ENCODE data around the gene AHI1. TPM values are rescaled to one million over a fixed set of nuclear protein-coding genes. Genes with fewer than 3 reads are reported as not detected.

Gene AHI1
- total RNA-seq: 6.8 and 14.7 TPM in 2 replicates

DNA sequence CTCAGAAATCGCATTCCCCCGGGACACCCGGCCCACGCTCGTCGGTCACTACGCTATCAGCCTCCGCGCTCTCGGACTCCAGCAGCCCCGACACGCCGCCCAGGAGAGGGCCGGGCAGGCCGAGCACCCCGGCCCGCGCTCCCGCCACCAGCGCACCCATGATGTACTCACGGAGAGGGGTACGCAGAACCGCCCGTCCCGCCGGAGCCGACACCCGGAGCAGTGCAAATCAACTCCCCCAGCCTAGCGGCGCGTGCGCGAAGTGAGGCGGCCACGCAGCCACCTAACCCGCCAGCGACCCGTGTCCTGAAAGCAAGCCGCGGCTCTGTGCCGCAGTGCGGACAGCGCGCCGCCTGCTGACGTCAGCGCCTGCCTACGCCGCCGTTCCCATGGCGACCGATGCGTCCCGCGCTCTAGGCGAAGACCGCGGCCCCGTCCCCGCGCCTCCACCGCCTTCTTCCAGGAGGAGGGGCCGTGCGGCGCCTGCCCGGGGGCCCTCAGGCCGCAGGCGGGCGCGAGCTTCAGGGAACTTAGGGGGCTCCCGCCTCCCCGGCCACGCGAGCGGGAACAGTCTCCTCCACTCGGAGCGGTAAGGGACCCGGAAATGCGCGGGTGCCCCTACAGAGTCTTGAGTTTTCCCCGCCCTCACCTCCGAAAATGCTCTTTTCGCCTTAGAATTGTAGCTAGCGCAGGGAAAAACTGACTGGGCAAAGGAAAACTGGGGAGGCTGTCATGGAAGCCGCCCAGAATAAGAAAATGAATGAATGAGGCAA lies at the start of gene AHI1:
Gene AHI1, minus strand, starts transcription at position 329 of the 773 bp plus-strand sequence. CDS start 5,503 bp downstream, outside the sequence.

Measured in bladder microvascular endothelial cell (primary cell).